Skeletal muscle satellite cell (primary cell): ENCODE data around the gene ITGB5.
A peak's percentile ranks its signal among the peaks of the same experiment; 100 is the strongest.

Experiments used
- H3K27me3 ChIP-seq: 2 replicates; pipeline ENCODE4 v1.7.0; 2013; ENCODE audit warnings: low read length; ENCODE audit not compliant: control insufficient read depth, insufficient read depth
- H3K36me3 ChIP-seq: 2 replicates; pipeline ENCODE4 v1.7.0; 2013; ENCODE audit warnings: mild to moderate bottlenecking, control low read depth, low read length; ENCODE audit not compliant: insufficient read depth
- H3K4me1 ChIP-seq: 2 replicates; pipeline ENCODE4 v1.7.0; 2013; ENCODE audit warnings: low read length; ENCODE audit not compliant: control insufficient read depth, insufficient read depth
- H3K4me2 ChIP-seq: 2 replicates; pipeline ENCODE4 v1.7.0; 2013; ENCODE audit warnings: mild to moderate bottlenecking, low read length
- H3K4me3 ChIP-seq: 2 replicates; pipeline ENCODE4 v1.7.0; 2013; ENCODE audit warnings: low read length
- H3K9ac ChIP-seq: 2 replicates; pipeline ENCODE4 v1.7.0; 2013; ENCODE audit warnings: mild to moderate bottlenecking, low read depth, low read length, moderate library complexity
- H3K9me3 ChIP-seq: replicated peaks from 2 replicates; pipeline ENCODE4 v1.7.0; 2013; ENCODE audit warnings: mild to moderate bottlenecking, control low read depth, low read length

The ITGB5 gene

GRCh38 chr3:124780356-124780755, 106.8 kb downstream of the ITGB5 start:
- Histone ChIP-seq H3K9ac (peak overlapping the region; percentile 49), H3K4me3 (no peak overlapping the region), H3K9me3 (no peaks in the 10 kb centered on the region), H3K4me1 (peaks cover 50% of the 10 kb centered on the region), H3K4me2 (peak overlapping the region; percentile 14), H3K27me3 (no peaks in the 10 kb centered on the region), H3K36me3 (peaks cover 47% of the 10 kb centered on the region)

DNA sequence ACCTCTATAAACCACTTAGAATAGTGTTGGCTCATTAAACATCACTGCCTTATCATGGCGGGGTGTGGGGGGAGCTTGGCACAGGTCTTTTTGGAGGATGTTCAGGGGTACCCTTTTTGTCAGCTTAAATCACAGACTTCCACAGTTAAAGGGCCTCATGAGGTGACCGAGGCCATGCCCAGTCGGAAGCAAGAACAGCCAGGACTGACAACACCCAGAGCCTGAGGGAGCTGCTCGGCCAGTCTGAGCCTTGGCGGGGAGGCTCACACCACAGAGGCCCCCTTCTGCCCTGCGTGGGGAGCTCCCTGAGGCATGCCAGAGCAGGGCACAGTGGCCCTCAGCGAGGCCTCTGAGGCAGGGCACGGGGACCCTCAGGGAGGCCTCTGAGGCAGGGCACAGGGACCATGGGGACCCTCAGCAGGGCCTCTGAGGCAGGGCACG, 107.4 kb downstream of the ITGB5 start:
- Histone ChIP-seq H3K4me2 (peak overlapping the region; percentile 14), H3K36me3 (peaks cover 48% of the 10 kb centered on the region), H3K4me1 (peaks cover 53% of the 10 kb centered on the region), H3K9me3 (no peaks in the 10 kb centered on the region), H3K27me3 (no peaks in the 10 kb centered on the region), H3K4me3 (no peak overlapping the region), H3K9ac (peak overlapping the region; percentile 49)

GRCh38 chr3:124779116-124779515, 108.0 kb downstream of the ITGB5 start:
- H3K4me2 ChIP-seq = no peak overlapping the region
- no peaks in the 10 kb centered on the region for H3K27me3 ChIP-seq
- H3K9ac ChIP-seq = no peak overlapping the region
- no peaks in the 10 kb centered on the region for H3K9me3 ChIP-seq
- H3K4me3 ChIP-seq = no peak overlapping the region
- peaks cover 53% of the 10 kb centered on the region for H3K4me1 ChIP-seq
- H3K36me3 ChIP-seq = peaks cover 43% of the 10 kb centered on the region

GRCh38 chr3:124777762-124778470, 109.2 kb downstream of the ITGB5 start:
- H3K4me1 ChIP-seq = peaks cover 53% of the 10 kb centered on the region
- no peaks in the 10 kb centered on the region for H3K9me3 ChIP-seq
- no peak overlapping the region for H3K9ac ChIP-seq
- peaks cover 52% of the 10 kb centered on the region for H3K36me3 ChIP-seq
- no peak overlapping the region for H3K4me3 ChIP-seq
- H3K27me3 ChIP-seq = no peaks in the 10 kb centered on the region
- H3K4me2 ChIP-seq = no peak overlapping the region

- Histone ChIP-seq H3K4me1 (peaks cover 57% of the 10 kb centered on the region), H3K27me3 (no peaks in the 10 kb centered on the region), H3K4me2 (no peak overlapping the region), H3K9me3 (no peaks in the 10 kb centered on the region), H3K36me3 (peaks cover 49% of the 10 kb centered on the region), H3K9ac (no peak overlapping the region), H3K4me3 (no peak overlapping the region)
These were observed 110.3 kb downstream of the ITGB5 start for GRCh38 chr3:124776856-124777255.

DNA sequence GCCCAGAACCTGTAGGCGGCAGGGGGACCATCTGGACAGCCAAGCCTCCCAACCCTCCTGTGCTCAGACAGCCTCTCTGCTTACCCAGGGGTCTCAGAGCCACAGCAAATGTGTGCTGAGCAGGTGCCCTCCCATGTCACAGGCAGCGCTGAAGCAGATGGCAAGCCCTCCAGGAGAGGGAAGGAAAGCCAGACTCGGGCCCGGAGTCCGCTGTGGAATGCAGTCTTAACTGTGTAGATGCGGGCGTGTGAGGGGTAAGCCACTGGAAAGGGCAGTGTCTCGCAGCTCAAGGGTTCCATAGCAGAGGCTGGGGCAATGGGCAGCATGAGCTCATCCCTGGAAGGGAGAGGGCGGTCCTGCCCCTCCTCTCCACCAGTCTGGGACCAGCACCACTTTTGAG, 111.3 kb downstream of the ITGB5 start:
- Histone ChIP-seq H3K4me1 (peaks cover 56% of the 10 kb centered on the region), H3K9me3 (no peaks in the 10 kb centered on the region), H3K4me3 (no peak overlapping the region), H3K27me3 (no peaks in the 10 kb centered on the region), H3K4me2 (no peak overlapping the region), H3K9ac (no peak overlapping the region), H3K36me3 (peaks cover 53% of the 10 kb centered on the region)

DNA sequence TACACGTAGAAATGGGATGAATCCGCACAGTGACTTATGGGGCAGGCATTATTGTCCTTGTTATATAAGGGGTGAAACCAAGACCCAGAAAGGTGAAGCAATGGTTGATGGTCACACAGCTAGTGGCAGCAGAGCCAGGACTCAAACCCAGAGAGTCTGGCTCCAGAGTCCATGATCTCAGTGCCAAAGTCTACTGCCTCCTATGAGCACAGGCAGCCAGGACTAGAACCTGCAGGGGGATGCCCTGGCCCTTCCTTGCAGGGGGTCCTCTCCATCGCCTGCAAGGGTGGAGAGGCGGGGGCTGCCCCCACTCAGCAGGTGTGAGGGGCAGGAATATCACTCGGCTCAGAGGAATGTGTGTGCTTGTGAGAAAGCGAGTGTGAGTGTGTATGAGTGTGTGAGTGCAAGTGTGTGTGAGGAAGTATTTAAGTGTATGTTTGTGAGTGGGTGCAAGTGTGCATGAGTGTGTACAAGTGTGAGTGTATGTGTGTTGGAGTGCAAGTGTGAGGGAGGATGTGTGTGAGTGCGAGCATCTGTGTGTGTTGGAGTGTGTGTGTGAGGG, 112.2 kb downstream of the ITGB5 start:
- peak overlapping the region; percentile 49 for H3K4me2 ChIP-seq
- H3K9ac ChIP-seq = peak overlapping the region; percentile 59

DNA sequence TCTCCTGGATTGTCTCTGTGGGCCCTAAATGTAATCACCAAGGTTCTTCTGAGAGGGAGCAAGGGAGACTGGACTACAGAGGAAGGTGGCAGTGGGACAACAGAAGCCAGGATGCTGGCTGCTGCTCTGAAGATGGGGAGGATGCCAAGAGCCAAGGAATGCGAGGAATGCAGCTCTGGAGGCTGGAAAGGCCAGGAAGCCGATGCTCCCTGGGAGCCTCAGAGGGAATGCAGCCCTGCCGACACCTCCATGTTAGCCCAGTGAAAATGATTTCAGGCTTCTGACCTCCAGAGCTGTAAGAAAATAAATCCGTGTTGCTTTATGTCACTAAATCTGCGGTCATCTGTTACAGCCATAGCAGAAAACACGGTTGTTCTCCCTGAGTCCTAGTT, 112.8 kb downstream of the ITGB5 start:
- Histone ChIP-seq H3K4me3 (peak overlapping the region; percentile 10), H3K36me3 (peaks cover 49% of the 10 kb centered on the region), H3K4me2 (peak overlapping the region; percentile 49), H3K27me3 (no peaks in the 10 kb centered on the region), H3K9ac (peak overlapping the region; percentile 59), H3K9me3 (no peaks in the 10 kb centered on the region), H3K4me1 (peaks cover 46% of the 10 kb centered on the region)

More for the DNA sequence above, 112.2 kb downstream of the ITGB5 start:
- H3K4me1 ChIP-seq = peaks cover 49% of the 10 kb centered on the region
- peak overlapping the region; percentile 10 for H3K4me3 ChIP-seq
- H3K9me3 ChIP-seq = no peaks in the 10 kb centered on the region
- no peaks in the 10 kb centered on the region for H3K27me3 ChIP-seq
- H3K36me3 ChIP-seq = peaks cover 51% of the 10 kb centered on the region

GRCh38 chr3:124773351-124774326, 113.5 kb downstream of the ITGB5 start:
- H3K9ac ChIP-seq = peak overlapping the region; percentile 9
- H3K27me3 ChIP-seq = no peaks in the 10 kb centered on the region
- no peak overlapping the region for H3K4me3 ChIP-seq
- H3K4me1 ChIP-seq = peaks cover 46% of the 10 kb centered on the region
- H3K9me3 ChIP-seq = no peaks in the 10 kb centered on the region
- H3K4me2 ChIP-seq = peak overlapping the region; percentile 49
- H3K36me3 ChIP-seq = peaks cover 49% of the 10 kb centered on the region

DNA sequence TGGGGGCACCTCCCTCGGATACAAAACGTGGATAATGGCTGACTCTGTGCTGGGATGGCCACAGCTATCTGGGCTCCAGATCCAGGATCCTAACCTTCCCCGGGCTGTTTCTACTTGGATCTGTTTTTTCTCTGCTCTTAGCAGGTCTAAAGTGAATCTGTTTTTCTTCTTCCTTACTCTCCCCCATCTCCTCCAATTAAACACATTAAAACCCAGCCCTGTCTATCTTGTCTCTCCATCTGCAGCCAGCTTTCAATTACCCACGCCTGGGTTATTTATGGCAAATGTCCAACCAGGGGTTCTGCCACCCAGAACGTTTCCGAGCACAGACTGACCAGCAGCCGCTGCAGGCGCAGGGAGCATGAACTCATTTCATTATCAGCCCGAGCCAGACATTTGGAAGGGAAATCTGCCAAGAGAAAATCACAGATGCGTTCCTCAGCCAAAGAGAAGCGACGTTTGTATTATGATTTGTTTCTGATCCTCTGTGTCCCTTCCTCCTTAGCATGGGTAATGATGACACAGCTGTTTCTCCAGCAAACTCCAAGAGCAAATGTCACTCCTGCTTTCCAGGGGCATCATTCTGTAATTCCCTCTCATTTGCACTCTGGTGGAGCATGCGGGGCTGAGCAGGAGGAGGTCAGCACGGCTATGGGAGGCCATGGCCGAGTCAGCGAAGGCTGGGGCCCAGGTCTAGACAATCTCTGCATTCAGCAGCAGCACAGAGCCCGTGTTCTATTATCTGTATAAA, 114.9 kb downstream of the ITGB5 start:
- peaks cover 46% of the 10 kb centered on the region for H3K4me1 ChIP-seq
- H3K9ac ChIP-seq = peak overlapping the region; percentile 58
- no peaks in the 10 kb centered on the region for H3K9me3 ChIP-seq

DNA sequence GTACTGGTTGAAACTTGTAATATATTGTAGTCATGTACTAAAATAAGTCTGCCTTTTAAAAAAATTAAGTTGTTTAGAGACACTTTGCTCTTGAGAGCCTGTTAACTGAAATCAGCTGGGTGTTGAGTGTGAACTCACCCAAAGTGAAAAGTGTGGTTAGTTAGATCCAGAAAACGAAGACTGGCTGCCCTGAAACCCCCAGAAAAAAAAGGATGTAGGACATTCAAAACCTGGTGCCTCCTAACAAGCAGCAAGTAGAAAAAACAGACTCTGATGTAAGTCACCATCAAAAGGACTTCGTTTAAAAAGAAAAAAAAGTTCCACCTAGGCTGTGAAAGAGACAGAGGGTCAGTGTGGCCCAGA, 116.1 kb downstream of the ITGB5 start:
- no peak overlapping the region for H3K9ac ChIP-seq
- peaks cover 56% of the 10 kb centered on the region for H3K36me3 ChIP-seq
- peaks cover 51% of the 10 kb centered on the region for H3K4me1 ChIP-seq

More for the DNA sequence above, 114.9 kb downstream of the ITGB5 start:
- H3K4me3 ChIP-seq = no peak overlapping the region
- no peaks in the 10 kb centered on the region for H3K27me3 ChIP-seq
- H3K36me3 ChIP-seq = peaks cover 49% of the 10 kb centered on the region
- peak overlapping the region; percentile 46 for H3K4me2 ChIP-seq

More for the DNA sequence above, 116.1 kb downstream of the ITGB5 start:
- Histone ChIP-seq H3K4me2 (no peak overlapping the region), H3K27me3 (no peaks in the 10 kb centered on the region), H3K9me3 (no peaks in the 10 kb centered on the region), H3K4me3 (no peak overlapping the region)
